Hippocampal formation (tissue), 2 donors: ENCODE results near the gene MAP4K1.

Experiments used
- DNase-seq, 2 donors: peaks; one replicate each; lab custom pipeline; 2025; lab: John Stamatoyannopoulos, UW

MAP4K1 gene

DNA sequence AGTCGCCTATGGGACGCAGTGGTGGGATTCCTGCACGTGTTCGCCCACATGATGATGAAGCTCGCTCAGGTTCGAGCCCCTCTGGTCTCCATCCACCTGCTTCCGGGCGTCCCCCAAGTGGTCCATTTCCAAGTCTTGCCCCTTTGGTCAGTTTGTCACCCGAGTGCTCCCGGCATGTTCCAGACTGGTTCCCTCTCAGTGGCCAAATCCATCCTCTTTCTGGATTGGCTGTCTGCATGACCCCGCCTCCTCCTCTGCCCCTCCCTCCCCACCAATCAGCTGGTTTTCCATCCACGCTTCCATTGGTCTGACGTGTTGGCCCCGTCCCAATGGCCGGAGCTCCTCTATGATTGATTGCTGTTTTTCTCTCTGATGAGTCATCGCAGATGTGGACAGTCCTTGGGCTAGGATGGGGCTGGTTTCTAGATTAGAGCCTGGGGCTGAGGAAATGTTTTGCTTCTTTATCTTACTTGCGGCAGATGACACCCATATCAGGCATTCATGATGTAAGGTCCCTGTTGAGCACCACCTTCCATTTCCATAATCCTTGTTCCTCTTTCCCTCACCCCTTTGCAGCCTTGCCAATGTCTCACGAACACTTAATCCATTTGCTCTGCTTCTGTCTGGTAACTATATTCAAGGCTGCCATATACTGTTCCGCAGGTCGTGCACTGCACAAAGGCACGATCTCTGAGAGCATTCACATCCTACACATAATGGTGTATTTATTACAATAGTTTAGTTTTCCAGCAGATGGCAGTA is 73.8 kb downstream of the MAP4K1 start:
- DNase-seq, result peak; percentile 17 to 48

GRCh38 chr19:38543286-38543806 is 74.4 kb downstream of the MAP4K1 start:
- DNase-seq, result no peak

DNA sequence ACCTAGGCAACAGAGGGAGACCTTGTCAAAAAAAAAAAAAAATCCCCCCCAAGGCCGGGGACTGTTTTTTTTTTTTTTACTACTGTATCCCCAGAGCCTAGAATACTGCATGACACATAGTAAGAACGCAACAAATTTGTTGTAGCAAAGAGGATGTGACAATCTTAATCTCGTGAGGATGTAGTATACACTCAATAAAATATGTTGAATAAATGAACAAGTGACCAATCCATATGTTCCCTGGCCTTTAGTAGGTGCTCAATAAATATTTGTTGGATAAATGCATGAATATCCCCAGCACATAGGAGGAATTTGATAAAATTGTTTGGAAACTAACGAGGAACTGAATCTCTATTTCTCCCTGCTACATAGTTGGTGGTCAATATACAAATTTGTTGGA is 75.7 kb downstream of the MAP4K1 start:
- DNase-seq, result no peak

GRCh38 chr19:38539751-38540150 is 78.0 kb downstream of the MAP4K1 start:
- DNase-seq, result no peak

- no peak for DNase-seq
Observed at GRCh38 chr19:38538793-38539528, 78.8 kb downstream of the MAP4K1 start.

- DNase-seq, result peak in 1 of 2 donors; percentile 40
Observed at GRCh38 chr19:38538386-38538785, 79.4 kb downstream of the MAP4K1 start.
